Heart left ventricle (tissue), 13 donors: ENCODE measurements around the gene NEMP2.

Experiments used
- CTCF ChIP-seq, 12 donors: fragments of 200-600 bp; sonication (generic) in 4 of 12; IDR thresholded peaks; one replicate each; pipeline versions ENCODE4 v1.5.0 to v1.8.0; 2018 to 2022; ENCODE audit warnings: antibody characterized with exemption in 12 of 12, mild to moderate bottlenecking in 5 of 12
- POLR2A ChIP-seq, 2 donors: fragments of 450-650 bp; IDR thresholded peaks; one replicate each; pipeline ENCODE4 v1.6.1; 2017; ENCODE audit warnings: antibody characterized with exemption in 2 of 2, mild to moderate bottlenecking in 2 of 2, moderate library complexity in 2 of 2
- donor health status: ischemic (EF 13 %, LVEDD 7.1; RV severe dilation, severe dysfunction).
- donor health status: DM: no; HTN: yes; CAD: no.
- donor health status: DM: no; HTN: no; CAD: no.
- donor health status: ischemic (EF 25% LVEDD 6.9; RV normal size, moderate dysfunction).
- donor health status: ischemic (EF 25% LVEDD 5.7; RV mildly dilated, moderate dysfunction).
- donor health status: ischemic (EF 35%, LVEDD 5.7; RV mildly dilated, moderate dysfunction).
- donor health status: nonischemic (EF 11% LVEDD 7.7; RV severe dilation, severe dysfunction).
- donor health status: DM: yes; HTN: yes; CAD: no.
- donor health status: PGD.
- donor health status: ischemic (EF 29% LVEDD 5.4; RV normal size, mild dysfunction).
- donor health status: nonischemic (EF 23%, LVEDD 6.1; RV moderate dilation, normal function).

DNA sequence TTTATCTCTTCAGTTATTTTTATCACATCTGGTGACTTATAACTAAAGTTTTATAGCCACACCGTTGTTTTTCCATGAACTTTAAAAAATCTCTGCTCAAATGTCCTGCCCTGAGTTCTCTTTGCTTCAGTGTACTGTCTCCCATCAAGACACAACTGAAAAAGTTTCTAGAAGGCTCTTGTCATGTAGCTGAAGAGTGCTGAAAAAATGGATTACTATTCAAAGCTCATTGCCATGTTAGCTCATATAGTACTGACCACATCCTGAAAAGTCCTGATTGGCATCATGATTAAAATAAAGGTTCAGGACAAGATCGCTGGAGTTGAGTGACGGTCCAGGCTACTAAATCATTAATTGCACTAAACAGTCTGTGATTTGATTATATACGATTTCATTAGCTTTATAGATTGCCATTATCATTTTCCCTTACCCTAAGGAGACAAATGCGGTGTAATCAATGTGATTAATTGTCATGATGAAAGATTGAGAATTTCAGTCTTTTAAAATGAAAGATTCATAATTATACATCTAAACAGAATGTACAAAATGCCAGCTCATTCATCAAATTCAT is 64.2 kb downstream of the NEMP2 start:
- no peak for TF ChIP-seq CTCF (IDR thresholded peaks at IDR 0.05)
- TF ChIP-seq POLR2A (IDR thresholded peaks at IDR 0.05): no peak
